ENCODE data around the gene RPL19. TPM values are rescaled to one million over a fixed set of nuclear protein-coding genes. Genes with fewer than 3 reads are reported as not detected.

RPL19 gene
- total RNA-seq, 3 donors from 2014 or later, result 1,315 to 1,492 (median 1,411) TPM

DNA sequence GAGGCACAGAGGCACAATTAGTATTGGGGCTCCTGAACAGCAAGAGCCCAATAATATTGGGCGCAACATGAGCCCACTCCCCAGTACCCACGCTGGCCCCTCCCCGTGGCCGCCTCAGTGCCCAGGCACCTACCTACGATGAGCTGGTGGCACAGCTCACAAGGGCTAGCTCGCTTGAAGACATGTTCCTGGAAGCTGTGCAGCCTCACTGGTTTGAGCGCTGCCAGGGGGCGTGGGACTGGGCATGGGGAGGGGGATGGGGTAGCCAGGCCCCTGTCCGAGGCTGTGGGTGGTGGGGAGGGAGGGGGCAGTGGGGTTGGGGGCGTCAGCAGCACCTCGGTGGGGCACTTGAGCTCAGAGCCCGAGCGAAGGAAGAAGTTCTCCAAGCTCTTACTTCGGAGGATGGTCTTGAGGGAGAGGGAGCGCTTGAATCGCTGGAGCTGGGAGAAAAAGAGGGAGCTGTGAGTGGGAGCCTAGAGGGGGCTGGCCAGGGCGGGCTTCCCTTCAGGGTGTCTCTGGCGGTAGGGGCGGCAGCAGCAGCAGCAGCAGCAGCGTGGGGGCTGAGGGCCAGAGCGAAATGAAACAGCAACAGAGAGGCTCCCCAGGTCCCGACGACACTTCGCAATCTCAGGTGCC is 17.8 kb downstream of the RPL19 start:
- Histone ChIP-seq H3K36me3 (ENCODE audit: low read depth) (no peaks in the 10 kb centered on the region), H3K4me1 (ENCODE audit: low read depth) (no peaks in the 10 kb centered on the region), H3K9me3 (no peaks in the 10 kb centered on the region), H3K4me3 (no peak overlapping the region)
- intact Hi-C loops (cut with DNase I, micrococcal nuclease), result no loop called here
- TF ChIP-seq, protein P1, sequence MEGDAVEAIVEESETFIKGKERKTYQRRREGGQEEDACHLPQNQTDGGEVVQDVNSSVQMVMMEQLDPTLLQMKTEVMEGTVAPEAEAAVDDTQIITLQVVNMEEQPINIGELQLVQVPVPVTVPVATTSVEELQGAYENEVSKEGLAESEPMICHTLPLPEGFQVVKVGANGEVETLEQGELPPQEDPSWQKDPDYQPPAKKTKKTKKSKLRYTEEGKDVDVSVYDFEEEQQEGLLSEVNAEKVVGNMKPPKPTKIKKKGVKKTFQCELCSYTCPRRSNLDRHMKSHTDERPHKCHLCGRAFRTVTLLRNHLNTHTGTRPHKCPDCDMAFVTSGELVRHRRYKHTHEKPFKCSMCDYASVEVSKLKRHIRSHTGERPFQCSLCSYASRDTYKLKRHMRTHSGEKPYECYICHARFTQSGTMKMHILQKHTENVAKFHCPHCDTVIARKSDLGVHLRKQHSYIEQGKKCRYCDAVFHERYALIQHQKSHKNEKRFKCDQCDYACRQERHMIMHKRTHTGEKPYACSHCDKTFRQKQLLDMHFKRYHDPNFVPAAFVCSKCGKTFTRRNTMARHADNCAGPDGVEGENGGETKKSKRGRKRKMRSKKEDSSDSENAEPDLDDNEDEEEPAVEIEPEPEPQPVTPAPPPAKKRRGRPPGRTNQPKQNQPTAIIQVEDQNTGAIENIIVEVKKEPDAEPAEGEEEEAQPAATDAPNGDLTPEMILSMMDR (IDR thresholded peaks at IDR 0.05), result no peak
- ATAC-seq, result no peak
- peak in 1 of 3 donors; percentile 22 for DNase-seq

DNA sequence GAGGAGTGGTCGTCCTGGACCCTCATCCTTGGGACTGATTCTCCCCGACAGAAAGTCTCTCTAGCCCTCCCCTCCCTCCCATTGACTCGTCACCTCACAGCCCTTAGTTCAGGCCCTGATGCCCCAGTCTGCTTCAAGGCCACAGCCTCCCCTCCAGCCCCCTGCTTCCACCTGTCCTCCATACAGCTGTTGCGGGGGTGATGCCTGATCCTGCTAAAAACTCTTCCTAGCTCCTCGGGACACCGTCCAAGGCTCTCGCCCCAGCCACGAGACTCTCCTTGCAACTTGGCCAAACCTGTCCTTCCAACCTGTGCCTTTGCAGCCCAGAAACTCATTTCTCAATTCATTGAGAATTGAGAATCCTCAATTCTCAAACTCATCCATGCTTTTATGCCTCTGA is 18.8 kb downstream of the RPL19 start:
- no peaks in the 10 kb centered on the region for H3K4me1 ChIP-seq (ENCODE audit: low read depth)
- no peaks in the 10 kb centered on the region for H3K36me3 ChIP-seq (ENCODE audit: low read depth)
- intact Hi-C loops (cut with DNase I, micrococcal nuclease), result no loop called here
- H3K9me3 ChIP-seq, result no peaks in the 10 kb centered on the region
- TF ChIP-seq, protein P1 (IDR thresholded peaks at IDR 0.05), result no peak
- no peak overlapping the region for H3K4me3 ChIP-seq
- no peak for DNase-seq
- ATAC-seq, result no peak

DNA sequence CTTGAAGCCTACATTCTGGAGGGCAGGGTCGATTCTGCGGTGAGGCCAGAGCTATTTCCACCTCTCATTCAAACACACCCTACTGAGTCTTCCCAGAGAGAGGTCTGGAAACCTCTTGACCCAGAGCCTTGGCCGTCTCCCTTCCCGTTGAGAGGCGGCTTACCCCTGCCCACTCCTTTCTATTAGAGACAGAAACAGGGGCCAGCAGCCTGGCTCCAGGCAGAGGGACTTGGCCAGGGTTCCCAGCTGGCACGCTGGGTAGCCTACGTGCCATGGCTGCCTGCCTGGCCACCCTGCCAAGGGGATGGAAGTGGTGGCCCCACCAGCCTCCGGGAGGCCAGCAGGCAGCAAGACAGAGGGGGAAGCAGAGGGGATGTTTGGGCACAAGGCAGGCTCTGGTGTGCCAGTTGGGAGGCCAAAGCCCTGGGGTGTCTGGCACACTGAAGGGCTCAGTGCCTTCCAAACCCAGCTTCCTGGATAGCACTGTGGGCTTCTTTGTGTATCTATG is 19.6 kb downstream of the RPL19 start:
- no peaks in the 10 kb centered on the region for H3K4me1 ChIP-seq (ENCODE audit: low read depth)
- no peaks in the 10 kb centered on the region for H3K36me3 ChIP-seq (ENCODE audit: low read depth)
- H3K4me3 ChIP-seq, result no peak overlapping the region
- ATAC-seq, result no peak
- intact Hi-C loops (cut with DNase I, micrococcal nuclease), result no loop called here
- TF ChIP-seq, protein P1 (IDR thresholded peaks at IDR 0.05), result no peak
- no peaks in the 10 kb centered on the region for H3K9me3 ChIP-seq
- DNase-seq, result peak in 1 of 3 donors; percentile 21

DNA sequence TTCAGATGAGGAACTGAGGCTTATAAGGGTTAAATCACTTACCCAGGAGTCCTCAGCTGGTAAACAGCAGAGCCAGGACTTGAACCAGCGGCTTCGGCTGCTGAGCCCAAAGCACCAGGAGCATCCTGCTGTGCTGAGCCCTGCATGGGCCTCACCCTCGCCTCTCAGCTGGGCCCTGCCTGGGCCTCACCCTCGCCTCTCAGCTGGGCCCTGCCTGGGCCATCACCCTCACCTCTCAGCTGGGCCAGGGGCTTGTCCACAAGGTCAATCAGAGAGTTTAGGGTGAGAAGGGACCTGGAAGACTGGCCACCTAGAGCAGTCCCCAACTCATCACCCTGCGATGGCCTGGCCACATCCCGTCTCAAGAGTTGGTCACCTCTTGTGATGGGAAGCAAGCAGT is 21.5 kb downstream of the RPL19 start:
- H3K4me1 ChIP-seq (ENCODE audit: low read depth), result peaks cover 7% of the 10 kb centered on the region
- H3K36me3 ChIP-seq (ENCODE audit: low read depth), result no peaks in the 10 kb centered on the region
- intact Hi-C loops (cut with DNase I, micrococcal nuclease), result no loop called here
- TF ChIP-seq, protein P1 (IDR thresholded peaks at IDR 0.05), result no peak
- no peaks in the 10 kb centered on the region for H3K9me3 ChIP-seq
- DNase-seq, result no peak
- ATAC-seq, result no peak
- no peak overlapping the region for H3K4me3 ChIP-seq

DNA sequence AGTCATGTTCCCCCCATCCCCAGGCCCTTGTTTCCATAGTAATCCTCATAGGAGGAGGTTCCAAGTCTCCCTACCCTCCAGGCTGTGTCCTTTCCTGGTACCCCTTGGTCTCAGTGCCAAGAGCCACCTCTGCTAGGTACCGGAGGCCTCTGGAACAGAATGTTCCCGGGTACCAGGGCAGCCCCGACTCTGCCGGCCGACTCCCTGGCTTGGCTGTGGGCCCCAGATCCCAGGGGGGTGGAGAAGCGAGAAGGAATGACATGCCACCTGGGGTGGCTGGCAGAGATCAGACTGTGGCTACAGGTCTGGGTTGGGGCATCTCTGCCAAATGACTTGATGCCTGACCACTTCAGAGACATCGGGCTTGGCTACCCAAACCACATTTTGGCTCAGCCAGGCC is 22.1 kb downstream of the RPL19 start:
- no peak for ATAC-seq
- Histone ChIP-seq H3K9me3 (no peaks in the 10 kb centered on the region), H3K4me1 (ENCODE audit: low read depth) (peaks cover 7% of the 10 kb centered on the region), H3K36me3 (ENCODE audit: low read depth) (no peaks in the 10 kb centered on the region), H3K4me3 (no peak overlapping the region)
- peak in 1 of 3 donors; percentile 38 for DNase-seq
- TF ChIP-seq, protein P1 (IDR thresholded peaks at IDR 0.05), result no peak
- intact Hi-C loops (cut with DNase I, micrococcal nuclease), result no loop called here
